Ishikawa (cell line): ENCODE measurements around the gene CD151.

Source experiments
- RAD21 ChIP-seq: IDR thresholded peaks from 2 replicates; pipeline ENCODE4 v1.6.1; 2012; ENCODE audit warnings: low read depth
- YY1 ChIP-seq: IDR thresholded peaks from 2 replicates; pipeline ENCODE4 v1.6.1; 2012; ENCODE audit warnings: low read depth
- TF ChIP-seq, protein P1 (sequence below): IDR thresholded peaks from 2 replicates; pipeline ENCODE4 v1.6.1; 2012

DNA sequence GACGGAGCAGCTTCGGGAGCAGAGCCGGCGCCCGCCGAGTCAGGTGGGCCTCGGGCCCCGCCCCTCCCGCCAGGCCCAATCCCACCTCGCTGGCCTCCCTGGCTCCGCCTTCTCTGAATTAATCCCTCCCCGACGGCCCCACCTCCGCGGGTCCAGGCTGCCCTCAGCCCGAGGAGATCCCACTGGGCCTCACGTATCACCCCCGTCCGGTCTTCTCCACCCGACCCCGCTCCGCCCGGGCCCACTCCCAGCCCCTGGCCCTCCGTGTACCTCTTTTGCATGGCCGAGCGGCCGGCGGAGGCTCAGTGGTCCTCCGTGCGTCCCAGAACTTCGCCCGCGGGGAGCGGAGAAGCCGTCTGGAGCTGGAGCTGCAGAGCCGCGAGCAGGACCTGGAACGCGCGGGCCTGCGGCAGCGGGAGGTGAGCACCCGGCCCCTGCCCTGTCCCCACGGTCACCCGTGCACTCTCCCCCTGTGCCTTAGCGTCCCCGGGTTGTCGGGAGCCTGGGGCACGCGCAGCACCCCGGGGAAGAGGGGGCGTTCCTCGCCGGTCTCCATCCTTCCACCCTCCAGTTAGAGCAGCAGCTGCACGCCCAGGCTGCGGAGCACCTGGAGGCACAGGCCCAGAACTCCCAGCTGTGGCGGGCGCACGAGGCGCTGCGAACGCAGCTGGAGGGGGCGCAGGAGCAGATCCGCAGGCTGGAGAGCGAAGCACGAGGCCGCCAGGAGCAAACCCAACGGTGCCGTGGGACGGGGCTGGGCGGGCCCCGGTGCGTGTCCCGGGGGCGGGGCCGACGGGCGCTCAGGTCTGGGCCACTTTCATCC is 2.2 kb upstream of the CD151 start:
- TF ChIP-seq, protein P1, sequence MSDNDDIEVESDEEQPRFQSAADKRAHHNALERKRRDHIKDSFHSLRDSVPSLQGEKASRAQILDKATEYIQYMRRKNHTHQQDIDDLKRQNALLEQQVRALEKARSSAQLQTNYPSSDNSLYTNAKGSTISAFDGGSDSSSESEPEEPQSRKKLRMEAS = no peak
- no peak for TF ChIP-seq RAD21
- TF ChIP-seq YY1 = no peak
